Kidney (tissue), 14 donors: ENCODE results near the gene ADTRP. TPM values are rescaled to one million over a fixed set of nuclear protein-coding genes. Genes with fewer than 3 reads are reported as not detected.

Experiments used
- DNase-seq, 5 donors: peaks; one replicate each; pipeline ENCODE4 v3.0.0-alpha.2; 2013 to 2020
- FAIRE-seq: peaks from 2 replicates; lab custom pipeline; 2012; peaks lifted over from hg19 to GRCh38; lab: Jason Lieb, UNC
- H3K27ac ChIP-seq, 2 donors: one replicate each; pipeline ENCODE4 v1.7.0; 2013; ENCODE audit warnings: low read depth in 2 of 2, low read length in 2 of 2, inconsistent platforms in 1 of 2
- H3K27me3 ChIP-seq: one replicate; pipeline ENCODE4 v1.7.1; 2013; ENCODE audit warnings: low read length, inconsistent platforms; ENCODE audit not compliant: control insufficient read depth, insufficient read depth
- H3K36me3 ChIP-seq, 3 donors: one replicate each; pipeline versions ENCODE4 v1.7.0 to v1.7.1; 2013; ENCODE audit warnings: low read length in 3 of 3, control low read depth in 1 of 3, inconsistent platforms in 1 of 3; ENCODE audit not compliant: insufficient read depth in 3 of 3, control insufficient read depth in 2 of 3
- H3K4me1 ChIP-seq, 3 donors: one replicate each; pipeline versions ENCODE4 v1.7.0 to v1.7.1; 2013; ENCODE audit warnings: low read length in 3 of 3, inconsistent platforms in 1 of 3, low read depth in 1 of 3; ENCODE audit not compliant: control insufficient read depth in 2 of 3, insufficient read depth in 2 of 3
- H3K4me3 ChIP-seq, 3 donors: one replicate each; pipeline versions ENCODE4 v1.7.0 to v1.8.1; 2013; ENCODE audit warnings: low read length in 3 of 3, control low read depth in 1 of 3, inconsistent platforms in 1 of 3
- H3K9ac ChIP-seq, 3 donors: one replicate each; pipeline versions ENCODE4 v1.7.0 to v1.7.1; 2013; ENCODE audit warnings: low read length in 3 of 3, control low read depth in 1 of 3, inconsistent platforms in 1 of 3
- H3K9me3 ChIP-seq, 3 donors: one replicate each; pipeline versions ENCODE4 v1.7.0 to v1.7.1; 2013; ENCODE audit warnings: low read length in 3 of 3, control low read depth in 1 of 3, inconsistent platforms in 1 of 3; ENCODE audit not compliant: control insufficient read depth in 2 of 3, insufficient read depth in 1 of 3
- intact Hi-C: fragments of 100-400 bp; cut with DNase I; formaldehyde crosslinking; loops from one replicate; pipeline ENCODE4 v1.11.1; 2022
- polyA plus RNA-seq: library from polyadenylated mRNA; stranded (reverse); fragments of 350-450 nt; fragmentation: Illumina TruSeq; extraction: RNeasy Lipid Tissue Mini Kit (QIAGEN cat#74804); gene quantifications from one replicate; pipeline ENCODE4 v1.2.3, GENCODE V29; 2014; ENCODE audit warnings: low read depth, low replicate concordance; ENCODE audit not compliant: insufficient read depth
- total RNA-seq: library from RNA; stranded (reverse); fragmentation: NEBNext Ultra II Directional; extraction: Animal tissue kit (Norgen Biotek cat#: 25700); gene quantifications from one replicate; pipeline ENCODE4 v1.2.1, GENCODE V29; 2021
- TF ChIP-seq, protein P1 (sequence below): IDR thresholded peaks from 3 replicates; pipeline ENCODE4 v1.5.1; 2012; ENCODE audit warnings: mild to moderate bottlenecking, moderate library complexity, borderline replicate concordance; ENCODE audit not compliant: insufficient read depth; ENCODE audit errors: extremely low read depth
- donor health status: control.
- donor health status: control.
- donor health status: control.
- donor health status: control.
- donor health status: control.
- donor health status: DM: yes; HTN: yes; CAD: no.
- donor health status: Normal renal cell carcinoma (clear cell type).

ADTRP gene
- total and polyA plus RNA-seq, 2 donors from 2014 or later = 2.7 to 5.9 TPM

DNA sequence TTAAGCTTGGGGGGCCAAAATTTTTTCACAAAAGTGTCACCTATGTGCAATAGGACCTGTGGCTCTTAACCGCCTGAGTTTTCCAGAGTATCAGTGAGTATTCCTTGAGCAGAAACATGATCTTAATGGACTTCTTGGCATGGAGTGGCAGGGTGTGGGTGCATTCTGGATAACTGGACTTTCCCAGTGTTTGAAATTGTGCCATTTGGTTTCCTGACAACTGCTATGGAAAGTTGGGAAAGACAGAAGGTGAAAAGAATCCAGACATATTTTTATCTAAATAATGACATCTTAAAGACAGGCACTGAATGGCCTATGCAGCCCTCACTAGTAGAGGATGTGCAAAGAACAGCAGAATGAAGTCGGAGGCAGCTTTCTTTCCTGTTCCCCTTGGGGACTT lies 34.3 kb upstream of the ADTRP start:
- TF ChIP-seq, protein P1, sequence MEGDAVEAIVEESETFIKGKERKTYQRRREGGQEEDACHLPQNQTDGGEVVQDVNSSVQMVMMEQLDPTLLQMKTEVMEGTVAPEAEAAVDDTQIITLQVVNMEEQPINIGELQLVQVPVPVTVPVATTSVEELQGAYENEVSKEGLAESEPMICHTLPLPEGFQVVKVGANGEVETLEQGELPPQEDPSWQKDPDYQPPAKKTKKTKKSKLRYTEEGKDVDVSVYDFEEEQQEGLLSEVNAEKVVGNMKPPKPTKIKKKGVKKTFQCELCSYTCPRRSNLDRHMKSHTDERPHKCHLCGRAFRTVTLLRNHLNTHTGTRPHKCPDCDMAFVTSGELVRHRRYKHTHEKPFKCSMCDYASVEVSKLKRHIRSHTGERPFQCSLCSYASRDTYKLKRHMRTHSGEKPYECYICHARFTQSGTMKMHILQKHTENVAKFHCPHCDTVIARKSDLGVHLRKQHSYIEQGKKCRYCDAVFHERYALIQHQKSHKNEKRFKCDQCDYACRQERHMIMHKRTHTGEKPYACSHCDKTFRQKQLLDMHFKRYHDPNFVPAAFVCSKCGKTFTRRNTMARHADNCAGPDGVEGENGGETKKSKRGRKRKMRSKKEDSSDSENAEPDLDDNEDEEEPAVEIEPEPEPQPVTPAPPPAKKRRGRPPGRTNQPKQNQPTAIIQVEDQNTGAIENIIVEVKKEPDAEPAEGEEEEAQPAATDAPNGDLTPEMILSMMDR = no peak
- intact Hi-C loops = no loop called here
- Histone ChIP-seq H3K27ac (no peak overlapping the region), H3K27me3 (no peaks in the 10 kb centered on the region), H3K9ac (no peak overlapping the region), H3K36me3 (no peaks in the 10 kb centered on the region), H3K9me3 (no peaks in the 10 kb centered on the region), H3K4me3 (no peak overlapping the region), H3K4me1 (peaks cover 0 to 7% (median 6%) of the 10 kb centered on the region in 3 donors)
- FAIRE-seq (no peak), DNase-seq (no peak)

DNA sequence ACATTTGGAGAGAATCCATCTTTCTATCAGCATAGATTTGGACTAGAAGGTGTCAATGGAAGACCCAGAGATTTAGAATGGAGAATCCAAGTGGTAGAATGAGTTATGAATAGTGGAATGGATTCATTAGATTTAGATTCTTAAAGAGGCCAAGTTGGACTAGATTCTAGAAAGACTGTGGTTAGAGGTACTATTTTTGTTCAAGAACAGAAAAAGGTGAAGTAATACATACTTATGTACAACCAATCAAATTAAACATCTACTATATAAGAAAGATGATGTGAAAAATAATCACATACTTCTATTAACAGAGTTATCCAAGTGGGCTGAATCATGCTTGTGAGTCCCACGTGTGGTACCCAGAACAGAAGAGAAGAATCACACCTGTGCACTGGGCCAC lies 33.8 kb upstream of the ADTRP start:
- no peaks in the 10 kb centered on the region for H3K9me3 ChIP-seq
- FAIRE-seq (no peak), DNase-seq (no peak)
- H3K36me3 ChIP-seq = no peaks in the 10 kb centered on the region
- no peak overlapping the region for H3K27ac ChIP-seq
- no peak overlapping the region for H3K4me3 ChIP-seq
- TF ChIP-seq, protein P1 = no peak
- intact Hi-C loops = no loop called here
- peaks cover 0 to 7% (median 6%) of the 10 kb centered on the region in 3 donors for H3K4me1 ChIP-seq
- H3K27me3 ChIP-seq = no peaks in the 10 kb centered on the region
- H3K9ac ChIP-seq = no peak overlapping the region

DNA sequence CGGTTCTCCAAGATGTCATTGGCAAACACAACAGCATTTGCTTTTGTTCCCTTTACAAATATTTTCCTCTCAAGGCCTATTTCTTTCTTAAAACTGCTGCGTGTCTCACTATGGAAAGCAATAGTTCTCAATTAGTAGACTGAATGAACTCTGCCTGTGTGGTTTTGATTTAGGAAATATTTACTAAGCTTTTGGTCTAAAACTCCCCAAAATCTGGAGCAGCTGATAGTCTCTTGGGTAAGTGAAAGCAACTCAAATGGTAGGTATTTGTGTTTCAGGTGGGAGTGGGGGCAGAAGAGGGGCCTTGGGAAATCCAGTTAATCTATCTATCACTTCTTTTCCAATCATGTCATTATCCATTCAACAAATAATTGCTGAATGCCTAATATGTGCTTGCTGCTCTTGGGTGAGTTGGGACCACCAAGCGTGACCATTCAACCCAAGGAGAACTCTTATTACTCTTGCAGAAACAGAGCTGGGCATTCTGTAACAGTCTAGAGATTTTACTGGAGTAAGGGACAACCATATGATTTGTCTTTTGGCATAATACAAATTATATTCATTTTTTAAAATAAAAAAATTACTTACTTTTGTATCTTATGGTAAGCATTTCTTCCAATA lies 33.2 kb upstream of the ADTRP start:
- Histone ChIP-seq H3K27me3 (no peaks in the 10 kb centered on the region), H3K4me3 (no peak overlapping the region), H3K9me3 (no peaks in the 10 kb centered on the region), H3K27ac (no peak overlapping the region), H3K4me1 (peaks cover 0 to 7% (median 6%) of the 10 kb centered on the region in 3 donors), H3K36me3 (no peaks in the 10 kb centered on the region), H3K9ac (no peak overlapping the region)
- no peak for FAIRE-seq
- DNase-seq = no peak
- TF ChIP-seq, protein P1 = no peak
- intact Hi-C loops = no loop called here
